Chondrocyte (in vitro differentiated cells): ENCODE results near the gene CCDC47. TPM values are rescaled to one million over a fixed set of nuclear protein-coding genes. Genes with fewer than 3 reads are reported as not detected.
"Not testable (repeated sequence)": the region's sequence is repeated elsewhere in the genome, so short reads cannot be mapped to it uniquely, and the experiment has no call there.

Source experiments
- DNase-seq: peaks from one replicate; pipeline ENCODE4 v3.0.0; 2021; ENCODE audit warnings: mixed read lengths, low spot score
- H3K27ac Mint-ChIP-seq: one replicate; pipeline ENCODE4 v1.8.0; 2021; ENCODE audit warnings: mild to moderate bottlenecking, moderate library complexity, mixed read lengths; ENCODE audit not compliant: unreplicated experiment
- H3K27me3 Mint-ChIP-seq: 2 replicates; pipeline ENCODE4 v1.8.0; 2021; ENCODE audit warnings: low read depth, mixed read lengths
- H3K36me3 Mint-ChIP-seq: 2 replicates; pipeline ENCODE4 v1.8.0; 2021; ENCODE audit warnings: low read depth, mixed read lengths
- H3K4me1 Mint-ChIP-seq: 2 replicates; pipeline ENCODE4 v1.8.0; 2021; ENCODE audit warnings: low read depth, mild to moderate bottlenecking, mixed read lengths
- H3K4me3 Mint-ChIP-seq: one replicate; pipeline ENCODE4 v1.8.0; 2021; ENCODE audit warnings: mild to moderate bottlenecking, moderate library complexity, mixed read lengths; ENCODE audit not compliant: unreplicated experiment
- H3K9me3 Mint-ChIP-seq: 2 replicates; pipeline ENCODE4 v1.8.0; 2021; ENCODE audit warnings: low read depth, mixed read lengths
- CTCF ChIP-seq: fragments of 200-600 bp; sonication (generic); IDR thresholded peaks from 2 replicates; pipeline ENCODE4 v1.5.0; 2021; ENCODE audit warnings: antibody characterized with exemption, mild to moderate bottlenecking, moderate library complexity
- total RNA-seq: library from RNA; stranded (reverse); gene quantifications from 3 replicates; pipeline ENCODE4 v1.2.1, GENCODE V29; 2021

Gene CCDC47
- total RNA-seq, 1 donor from 2014 or later, result 65.1 TPM

- no peaks in the 10 kb centered on the region for H3K27me3 Mint-ChIP-seq
- peaks cover 56% of the 10 kb centered on the region for H3K36me3 Mint-ChIP-seq
- H3K4me1 Mint-ChIP-seq, result no peaks in the 10 kb centered on the region
- no peak overlapping the region for H3K4me3 Mint-ChIP-seq
- H3K9me3 Mint-ChIP-seq, result no peaks in the 10 kb centered on the region
- TF ChIP-seq CTCF, result no peak
- DNase-seq, result no peak
- no peak overlapping the region for H3K27ac Mint-ChIP-seq
These were observed 36.6 kb upstream of the CCDC47 start for GRCh38 chr17:63809970-63810369.

DNA sequence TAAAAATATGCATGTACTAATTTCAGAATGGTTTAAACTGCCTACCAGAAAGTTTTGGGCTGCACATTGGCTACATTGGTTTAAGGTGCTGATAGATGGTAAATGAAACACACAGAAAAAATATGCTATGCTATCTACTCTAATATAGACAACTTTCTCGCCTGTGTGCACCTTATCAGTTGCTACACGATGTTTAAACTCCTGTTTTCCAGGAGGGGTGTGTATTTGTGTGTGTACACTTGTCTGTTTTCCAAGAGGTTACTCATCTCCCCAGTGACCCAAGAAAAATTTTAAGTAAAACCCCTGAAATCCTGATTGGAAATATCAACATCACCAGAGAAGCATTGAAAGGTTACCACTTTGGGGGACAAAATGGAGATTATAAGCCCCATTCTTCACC lies 32.2 kb upstream of the CCDC47 start:
- no peak for DNase-seq
- Mint-ChIP-seq H3K27me3 (no peaks in the 10 kb centered on the region), H3K9me3 (no peaks in the 10 kb centered on the region), H3K27ac (no peak overlapping the region), H3K36me3 (peaks cover 40% of the 10 kb centered on the region), H3K4me1 (peaks cover 4% of the 10 kb centered on the region), H3K4me3 (no peak overlapping the region)
- TF ChIP-seq CTCF, result no peak

GRCh38 chr17:63804328-63804727 lies 30.9 kb upstream of the CCDC47 start:
- DNase-seq, result no peak
- no peaks in the 10 kb centered on the region for H3K9me3 Mint-ChIP-seq
- H3K27ac Mint-ChIP-seq, result peak overlapping the region; percentile 70
- peaks cover 4% of the 10 kb centered on the region for H3K4me1 Mint-ChIP-seq
- TF ChIP-seq CTCF, result no peak
- no peaks in the 10 kb centered on the region for H3K27me3 Mint-ChIP-seq
- no peak overlapping the region for H3K4me3 Mint-ChIP-seq
- H3K36me3 Mint-ChIP-seq, result peaks cover 33% of the 10 kb centered on the region

DNA sequence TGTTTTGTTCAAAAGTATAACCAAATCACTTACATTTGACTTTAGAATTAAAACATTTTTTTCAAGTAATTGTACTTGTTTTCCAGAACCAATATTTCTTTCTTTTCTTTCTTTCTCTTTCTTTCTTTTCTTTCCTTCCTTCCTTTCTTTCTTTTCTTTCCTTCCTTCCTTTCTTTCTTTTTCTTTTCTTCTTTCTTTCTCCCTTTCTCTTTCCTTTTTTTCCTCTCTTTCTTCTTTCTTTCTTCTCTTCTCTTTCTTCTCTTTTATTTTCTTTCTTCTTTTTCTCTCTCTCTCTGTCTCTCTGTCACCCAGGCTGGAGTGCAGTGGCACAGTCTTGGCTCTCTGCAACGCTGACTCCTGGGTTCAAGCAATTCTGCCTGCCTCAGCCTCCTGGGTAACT lies 27.4 kb upstream of the CCDC47 start:
- DNase-seq, result no peak
- Mint-ChIP-seq H3K36me3 (peaks cover 30% of the 10 kb centered on the region), H3K9me3 (no peaks in the 10 kb centered on the region), H3K27me3 (no peaks in the 10 kb centered on the region), H3K27ac (peak overlapping the region; percentile 32), H3K4me3 (no peak overlapping the region), H3K4me1 (peaks cover 4% of the 10 kb centered on the region)
- TF ChIP-seq CTCF, result no peak

DNA sequence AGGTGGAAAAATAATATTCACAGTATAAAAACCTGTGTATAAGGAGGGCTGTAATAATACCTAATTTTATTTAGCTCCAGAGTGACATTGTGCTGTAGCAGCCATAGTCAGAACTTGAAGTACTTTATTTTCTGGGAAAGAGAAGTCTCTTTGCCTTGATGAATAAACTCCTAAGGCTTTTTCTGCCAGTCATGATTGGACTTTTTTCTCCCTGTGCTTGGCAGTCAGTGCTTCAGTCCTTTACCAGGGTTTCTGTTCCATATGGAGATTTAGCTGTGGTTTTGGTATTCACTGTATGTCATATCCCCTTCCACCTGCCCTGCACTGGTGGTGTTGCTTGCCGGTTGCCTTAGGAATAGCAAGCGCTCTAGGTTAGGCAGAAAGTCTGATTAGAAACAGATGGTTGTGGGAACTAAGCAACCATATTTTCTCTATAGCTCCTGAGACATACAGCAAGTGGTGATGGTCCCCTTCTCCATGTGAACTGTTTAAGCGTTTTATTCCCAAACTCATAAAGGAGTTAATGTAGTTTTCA lies 25.2 kb upstream of the CCDC47 start:
- H3K27ac Mint-ChIP-seq, result no peak overlapping the region
- H3K4me3 Mint-ChIP-seq, result no peak overlapping the region
- no peaks in the 10 kb centered on the region for H3K9me3 Mint-ChIP-seq
- no peaks in the 10 kb centered on the region for H3K4me1 Mint-ChIP-seq
- no peaks in the 10 kb centered on the region for H3K27me3 Mint-ChIP-seq
- DNase-seq, result no peak
- peaks cover 33% of the 10 kb centered on the region for H3K36me3 Mint-ChIP-seq
- no peak for TF ChIP-seq CTCF

- H3K27me3 Mint-ChIP-seq, H3K27ac Mint-ChIP-seq, H3K4me3 Mint-ChIP-seq, H3K9me3 Mint-ChIP-seq, DNase-seq, H3K4me1 Mint-ChIP-seq: not testable (repeated sequence)
- H3K36me3 Mint-ChIP-seq, result peaks cover 33% of the 10 kb centered on the region
These were observed 23.0 kb upstream of the CCDC47 start for GRCh38 chr17:63796375-63796774.
